Mononuclear cell (primary cell): ENCODE measurements around the gene HEPN1. TPM values are rescaled to one million over a fixed set of nuclear protein-coding genes. Genes with fewer than 3 reads are reported as not detected.

Experiments used
- H3K27me3 ChIP-seq: 2 replicates; pipeline ENCODE4 v1.6.0; 2011; ENCODE audit warnings: low read length, control low read depth; ENCODE audit not compliant: insufficient read depth
- H3K4me1 ChIP-seq: 2 replicates; pipeline ENCODE4 v1.5.1; 2011; ENCODE audit warnings: mild to moderate bottlenecking, low read length, control low read depth; ENCODE audit not compliant: insufficient read depth
- H3K4me3 ChIP-seq: 2 replicates; pipeline ENCODE4 v1.5.1; 2011; ENCODE audit warnings: mild to moderate bottlenecking, low read length, moderate library complexity
- H3K9me3 ChIP-seq: 2 replicates; pipeline ENCODE4 v1.5.1; 2011; ENCODE audit warnings: low read depth, mild to moderate bottlenecking, control low read depth, low read length
- total RNA-seq: library from RNA; depleted of rRNA; stranded (reverse); fragments of >200 nt; gene quantifications from one replicate; pipeline ENCODE4 v1.2.3, GENCODE V29; 2012

Gene HEPN1
- total RNA-seq, 1 donor, result not detected

DNA sequence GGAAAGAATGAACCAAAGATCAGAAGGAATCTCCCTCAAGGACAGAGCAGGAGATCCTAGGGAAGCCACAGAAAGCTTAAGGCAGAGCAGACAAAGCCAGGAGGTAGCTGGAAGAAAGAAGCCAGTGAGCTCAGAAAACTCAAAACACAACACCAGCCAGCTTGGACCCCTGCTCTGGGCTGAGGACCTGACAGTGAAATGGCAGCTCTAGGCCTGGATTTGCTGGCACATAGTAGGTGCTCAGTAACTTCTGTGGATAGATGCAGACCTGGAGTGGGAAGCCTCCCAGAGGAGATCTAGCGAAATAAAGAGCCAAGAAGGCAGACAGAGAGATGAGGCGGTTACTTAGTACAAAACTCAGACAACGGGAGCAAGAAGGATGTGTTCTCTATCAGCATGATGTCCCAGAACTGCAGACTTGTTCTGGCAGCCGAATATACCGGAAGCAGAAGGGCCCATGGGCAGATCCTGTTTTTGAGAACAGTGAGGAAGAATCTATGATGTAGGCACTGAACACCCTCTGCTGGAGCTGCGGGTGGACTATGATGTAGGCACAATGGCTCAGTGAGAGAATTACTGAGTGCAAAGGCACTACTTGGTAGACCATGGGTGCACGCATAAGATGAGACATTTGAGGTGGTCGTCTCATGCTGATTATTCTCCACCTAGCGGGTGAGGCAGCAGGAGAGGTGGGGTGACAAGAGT, 26.1 kb upstream of the HEPN1 start:
- Histone ChIP-seq H3K4me3 (no peak overlapping the region), H3K27me3 (no peaks in the 10 kb centered on the region), H3K9me3 (no peaks in the 10 kb centered on the region), H3K4me1 (peaks cover 3% of the 10 kb centered on the region)

GRCh38 chr11:124893781-124894401, 25.2 kb upstream of the HEPN1 start:
- H3K4me1 ChIP-seq, result peaks cover 3% of the 10 kb centered on the region
- H3K4me3 ChIP-seq, result no peak overlapping the region
- H3K27me3 ChIP-seq, result no peaks in the 10 kb centered on the region
- no peaks in the 10 kb centered on the region for H3K9me3 ChIP-seq

GRCh38 chr11:124894606-124895430, 24.2 kb upstream of the HEPN1 start:
- H3K4me3 ChIP-seq, result no peak overlapping the region
- H3K27me3 ChIP-seq, result no peaks in the 10 kb centered on the region
- H3K4me1 ChIP-seq, result no peaks in the 10 kb centered on the region
- no peaks in the 10 kb centered on the region for H3K9me3 ChIP-seq

GRCh38 chr11:124895471-124895971, 23.5 kb upstream of the HEPN1 start:
- Histone ChIP-seq H3K4me1 (no peaks in the 10 kb centered on the region), H3K4me3 (no peak overlapping the region), H3K27me3 (no peaks in the 10 kb centered on the region), H3K9me3 (no peaks in the 10 kb centered on the region)

GRCh38 chr11:124896071-124896750, 22.8 kb upstream of the HEPN1 start:
- no peaks in the 10 kb centered on the region for H3K4me1 ChIP-seq
- no peaks in the 10 kb centered on the region for H3K27me3 ChIP-seq
- H3K4me3 ChIP-seq, result no peak overlapping the region
- no peaks in the 10 kb centered on the region for H3K9me3 ChIP-seq

GRCh38 chr11:124896821-124897391, 22.1 kb upstream of the HEPN1 start:
- Histone ChIP-seq H3K27me3 (peaks cover under 1% of the 10 kb centered on the region), H3K4me3 (no peak overlapping the region), H3K4me1 (no peaks in the 10 kb centered on the region), H3K9me3 (no peaks in the 10 kb centered on the region)

GRCh38 chr11:124897674-124898262, 21.3 kb upstream of the HEPN1 start, which contains the start of gene ROBO4:
Gene ROBO4, minus strand, starts transcription at chr11:124897865. Its CDS starts 70 bp downstream, at chr11:124897795.
- Histone ChIP-seq H3K27me3 (peaks cover 4% of the 10 kb centered on the region), H3K4me1 (no peaks in the 10 kb centered on the region), H3K9me3 (no peaks in the 10 kb centered on the region), H3K4me3 (no peak within 1 kb of the TSS)

GRCh38 chr11:124898263-124898680, 20.8 kb upstream of the HEPN1 start:
- peaks cover 7% of the 10 kb centered on the region for H3K27me3 ChIP-seq
- H3K4me1 ChIP-seq, result no peaks in the 10 kb centered on the region
- H3K9me3 ChIP-seq, result no peaks in the 10 kb centered on the region
- H3K4me3 ChIP-seq, result no peak overlapping the region

- Histone ChIP-seq H3K9me3 (no peaks in the 10 kb centered on the region), H3K4me1 (no peaks in the 10 kb centered on the region), H3K4me3 (no peak overlapping the region), H3K27me3 (peaks cover 9% of the 10 kb centered on the region)
Measured at GRCh38 chr11:124898711-124899110, 20.3 kb upstream of the HEPN1 start.

DNA sequence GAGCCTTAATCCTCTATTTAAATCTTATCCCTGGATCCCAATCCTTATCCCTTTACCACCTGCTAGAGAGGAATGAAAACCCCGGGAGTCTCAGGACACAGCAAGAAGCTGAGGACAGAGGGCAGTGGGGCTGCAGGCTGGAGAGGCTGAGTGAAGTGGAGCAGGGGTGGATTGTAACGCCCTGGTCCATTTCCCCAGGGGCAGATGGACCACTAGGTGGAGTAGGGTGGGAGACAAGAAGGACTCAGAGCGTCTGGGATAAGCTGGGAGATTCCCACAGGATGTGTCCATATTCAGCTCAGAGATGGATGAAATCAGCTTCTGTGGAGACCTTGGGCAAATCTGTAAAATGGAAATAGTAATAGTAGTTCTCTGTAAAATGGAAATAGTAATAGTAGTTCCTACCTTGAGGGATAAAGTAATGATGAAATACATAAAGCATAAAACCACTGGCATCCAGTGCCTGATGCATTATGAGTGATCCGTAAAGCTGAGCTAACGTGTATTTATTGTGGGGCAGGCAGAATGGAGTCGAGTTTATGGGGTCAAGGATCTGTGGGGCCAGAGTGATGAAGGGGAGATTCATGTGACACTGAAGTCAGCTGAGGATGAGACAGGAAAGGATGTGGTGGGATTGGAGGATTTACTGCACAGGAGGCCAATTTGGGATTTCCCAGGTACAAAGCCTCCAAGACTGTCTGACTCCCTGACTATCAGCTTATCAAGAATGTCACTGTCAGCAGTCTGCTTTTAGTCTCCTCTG, 19.5 kb upstream of the HEPN1 start:
- Histone ChIP-seq H3K27me3 (peaks cover 12% of the 10 kb centered on the region), H3K9me3 (no peaks in the 10 kb centered on the region), H3K4me3 (no peak overlapping the region), H3K4me1 (no peaks in the 10 kb centered on the region)

GRCh38 chr11:124900464-124900863, 18.6 kb upstream of the HEPN1 start:
- H3K4me3 ChIP-seq, result no peak overlapping the region
- H3K9me3 ChIP-seq, result no peaks in the 10 kb centered on the region
- H3K27me3 ChIP-seq, result peaks cover 12% of the 10 kb centered on the region
- H3K4me1 ChIP-seq, result no peaks in the 10 kb centered on the region

DNA sequence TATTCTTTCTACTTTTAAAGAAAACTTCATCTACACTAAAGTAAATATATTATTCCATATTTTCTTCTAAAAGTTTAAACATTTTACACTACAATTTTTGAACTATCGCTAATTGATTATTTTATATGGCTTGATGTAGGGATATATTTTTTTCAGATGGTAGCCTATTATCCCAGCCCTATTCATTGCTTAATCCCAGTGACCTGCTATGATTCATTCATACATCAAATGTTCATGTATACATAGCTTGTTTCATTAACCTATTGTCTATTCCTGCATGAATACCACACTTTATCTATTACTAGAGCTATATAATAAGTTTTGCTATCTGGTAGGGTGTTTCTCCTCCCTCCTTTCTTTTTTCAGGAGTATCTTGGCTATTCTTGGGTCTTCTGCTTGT, 16.4 kb upstream of the HEPN1 start:
- Histone ChIP-seq H3K9me3 (no peaks in the 10 kb centered on the region), H3K4me3 (no peak overlapping the region), H3K4me1 (no peaks in the 10 kb centered on the region), H3K27me3 (peaks cover 12% of the 10 kb centered on the region)

DNA sequence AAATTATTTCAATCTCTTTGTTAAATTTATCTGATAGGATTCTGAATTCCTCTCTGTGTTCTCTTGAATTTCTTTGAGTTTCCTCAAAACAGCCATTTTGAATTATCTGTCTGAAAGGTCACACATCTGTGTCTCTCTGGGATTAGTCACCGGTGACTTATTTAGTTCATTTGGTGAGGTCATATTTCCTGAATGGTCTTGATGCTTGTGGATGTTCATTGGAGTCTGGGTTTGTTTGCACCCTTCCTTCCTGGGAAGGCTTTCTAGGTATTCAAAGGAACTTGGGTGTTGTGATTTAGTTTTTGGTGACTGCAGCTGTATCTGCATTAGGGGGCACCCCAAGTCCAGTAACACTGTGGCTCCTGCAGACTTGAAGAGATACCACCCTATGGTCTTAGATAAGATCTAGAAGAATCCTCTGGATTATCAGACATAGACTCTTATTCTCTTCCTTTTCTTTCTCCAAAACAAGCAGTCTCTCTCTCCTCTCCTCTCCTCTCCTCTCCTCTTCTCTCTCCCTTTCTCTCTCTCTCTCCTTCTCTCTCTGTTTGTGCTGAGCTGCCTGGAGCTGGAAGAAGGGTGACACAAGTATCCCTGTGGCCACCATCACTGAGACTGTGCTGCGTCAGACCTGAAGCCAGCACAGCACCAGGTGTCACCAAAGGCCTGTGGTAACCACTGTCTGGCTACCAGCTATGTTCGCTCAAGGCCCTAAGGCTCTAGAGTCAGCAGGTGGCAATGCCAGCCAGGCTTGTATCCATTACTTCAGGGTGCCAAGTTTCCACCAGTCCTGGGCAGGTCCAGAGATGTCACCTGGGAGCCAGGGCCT, 3.3 kb upstream of the HEPN1 start:
- Histone ChIP-seq H3K4me1 (peaks cover under 1% of the 10 kb centered on the region), H3K27me3 (no peaks in the 10 kb centered on the region), H3K9me3 (no peaks in the 10 kb centered on the region), H3K4me3 (no peak overlapping the region)
